ENCODE measurements around the gene TSPAN5.
"Not testable (repeated sequence)": the region's sequence is repeated elsewhere in the genome, so short reads cannot be mapped to it uniquely, and the experiment has no call there.

Gene TSPAN5

DNA sequence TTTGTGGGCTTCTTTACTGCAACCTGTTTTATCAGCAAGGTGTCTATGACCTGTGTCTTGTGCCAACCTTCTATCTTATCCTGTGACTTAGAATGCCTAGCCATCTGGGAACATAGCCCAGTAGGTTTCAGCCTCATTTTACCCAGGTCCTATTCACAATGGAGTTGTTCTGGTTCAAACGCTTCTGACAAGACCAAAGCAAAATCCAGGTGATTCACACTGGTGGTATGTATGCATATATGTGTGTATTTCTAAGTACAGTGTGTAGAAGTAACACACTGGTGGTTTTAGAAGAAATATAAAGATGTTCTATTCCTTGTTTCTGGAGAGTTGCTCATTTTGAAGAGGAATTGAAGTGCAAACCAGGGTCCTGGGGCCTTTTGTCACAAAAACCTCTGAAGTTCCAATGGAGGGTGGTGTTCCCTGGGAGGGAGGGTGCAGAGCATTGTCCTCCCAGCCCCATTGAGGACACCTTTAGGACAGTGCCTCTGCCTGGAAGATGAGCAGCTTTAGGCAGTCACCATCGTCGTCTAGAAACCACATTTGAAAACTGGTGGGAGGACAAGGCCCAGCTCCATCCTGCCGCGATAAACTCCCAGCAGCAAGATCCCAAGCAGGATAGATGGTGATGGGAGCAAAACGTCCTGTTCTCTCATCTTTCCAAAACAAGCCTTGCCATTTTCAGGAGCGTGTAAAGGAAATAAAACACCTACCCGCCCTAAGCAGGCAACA lies 191.4 kb downstream of the TSPAN5 start:
- Histone ChIP-seq H3K79me2 (ENCODE audit: insufficient read depth, low read length) (no peaks in the 10 kb centered on the region), H3K4me3 (ENCODE audit: insufficient read depth, low read length, poor library complexity, severe bottlenecking) (no peak overlapping the region), H3K9ac (ENCODE audit: low read length) (no peak overlapping the region), H3K36me3 (ENCODE audit: low read length) (no peaks in the 10 kb centered on the region), H3K27me3 (ENCODE audit: low read length) (no peaks in the 10 kb centered on the region), H3K4me2 (ENCODE audit: low read depth, low read length, poor library complexity, severe bottlenecking) (no peak overlapping the region), H3K27ac (ENCODE audit: low read depth, low read length) (no peak overlapping the region), H4K20me1 (ENCODE audit: low read depth, low read length) (no peaks in the 10 kb centered on the region), H3K9me3 (ENCODE audit: insufficient read depth, low read length) (no peaks in the 10 kb centered on the region), H3K9me2 (replicated peaks; ENCODE audit: insufficient read depth, low read length) (no peaks in the 10 kb centered on the region), H2AFZ (ENCODE audit: low read depth, low read length, severe bottlenecking) (no peak overlapping the region), H3F3A (ENCODE audit: insufficient read depth) (no peaks in the 10 kb centered on the region)
- TF ChIP-seq EZH2phosphoT487 (conservative IDR thresholded peaks at IDR 0.05; ENCODE audit: low read length), result no peak
- TF ChIP-seq, protein P1, sequence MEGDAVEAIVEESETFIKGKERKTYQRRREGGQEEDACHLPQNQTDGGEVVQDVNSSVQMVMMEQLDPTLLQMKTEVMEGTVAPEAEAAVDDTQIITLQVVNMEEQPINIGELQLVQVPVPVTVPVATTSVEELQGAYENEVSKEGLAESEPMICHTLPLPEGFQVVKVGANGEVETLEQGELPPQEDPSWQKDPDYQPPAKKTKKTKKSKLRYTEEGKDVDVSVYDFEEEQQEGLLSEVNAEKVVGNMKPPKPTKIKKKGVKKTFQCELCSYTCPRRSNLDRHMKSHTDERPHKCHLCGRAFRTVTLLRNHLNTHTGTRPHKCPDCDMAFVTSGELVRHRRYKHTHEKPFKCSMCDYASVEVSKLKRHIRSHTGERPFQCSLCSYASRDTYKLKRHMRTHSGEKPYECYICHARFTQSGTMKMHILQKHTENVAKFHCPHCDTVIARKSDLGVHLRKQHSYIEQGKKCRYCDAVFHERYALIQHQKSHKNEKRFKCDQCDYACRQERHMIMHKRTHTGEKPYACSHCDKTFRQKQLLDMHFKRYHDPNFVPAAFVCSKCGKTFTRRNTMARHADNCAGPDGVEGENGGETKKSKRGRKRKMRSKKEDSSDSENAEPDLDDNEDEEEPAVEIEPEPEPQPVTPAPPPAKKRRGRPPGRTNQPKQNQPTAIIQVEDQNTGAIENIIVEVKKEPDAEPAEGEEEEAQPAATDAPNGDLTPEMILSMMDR (IDR thresholded peaks at IDR 0.05; ENCODE audit: insufficient read depth, low read length, poor library complexity, severe bottlenecking), result no peak

DNA sequence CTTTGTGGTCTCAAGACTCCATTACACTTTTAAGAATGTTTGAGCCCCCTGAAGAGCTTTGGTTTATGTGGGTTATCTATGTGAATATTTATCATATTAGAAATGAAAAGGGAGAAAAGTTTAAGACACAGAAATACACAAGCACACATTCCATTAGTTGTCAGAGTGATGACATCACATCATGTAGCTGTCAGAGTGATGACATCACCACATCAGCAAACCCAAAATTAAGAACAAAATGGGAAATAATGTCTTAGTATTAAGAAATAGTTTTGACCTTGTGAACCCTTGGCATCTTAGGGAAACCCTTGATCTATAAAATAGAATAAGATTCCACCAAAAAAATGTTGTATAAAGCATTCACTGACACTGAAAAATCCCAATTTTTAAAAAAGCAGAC lies 195.9 kb downstream of the TSPAN5 start:
- Histone ChIP-seq H4K20me1 (ENCODE audit: low read depth, low read length) (no peaks in the 10 kb centered on the region), H3K9me2 (replicated peaks; ENCODE audit: insufficient read depth, low read length) (no peaks in the 10 kb centered on the region), H3K9ac (ENCODE audit: low read length) (no peak overlapping the region), H3K4me2 (ENCODE audit: low read depth, low read length, poor library complexity, severe bottlenecking) (no peak overlapping the region), H3K4me3 (ENCODE audit: insufficient read depth, low read length, poor library complexity, severe bottlenecking) (no peak overlapping the region), H3K9me3 (ENCODE audit: insufficient read depth, low read length) (no peaks in the 10 kb centered on the region), H3K79me2 (ENCODE audit: insufficient read depth, low read length) (no peaks in the 10 kb centered on the region), H3K36me3 (ENCODE audit: low read length) (no peaks in the 10 kb centered on the region), H3F3A (ENCODE audit: insufficient read depth) (no peaks in the 10 kb centered on the region), H3K27me3 (ENCODE audit: low read length) (no peaks in the 10 kb centered on the region), H3K27ac (ENCODE audit: low read depth, low read length) (no peak overlapping the region), H2AFZ (ENCODE audit: low read depth, low read length, severe bottlenecking) (no peak overlapping the region)
- TF ChIP-seq, protein P1 (IDR thresholded peaks at IDR 0.05; ENCODE audit: insufficient read depth, low read length, poor library complexity, severe bottlenecking), result no peak
- TF ChIP-seq EZH2phosphoT487 (conservative IDR thresholded peaks at IDR 0.05; ENCODE audit: low read length), result no peak

DNA sequence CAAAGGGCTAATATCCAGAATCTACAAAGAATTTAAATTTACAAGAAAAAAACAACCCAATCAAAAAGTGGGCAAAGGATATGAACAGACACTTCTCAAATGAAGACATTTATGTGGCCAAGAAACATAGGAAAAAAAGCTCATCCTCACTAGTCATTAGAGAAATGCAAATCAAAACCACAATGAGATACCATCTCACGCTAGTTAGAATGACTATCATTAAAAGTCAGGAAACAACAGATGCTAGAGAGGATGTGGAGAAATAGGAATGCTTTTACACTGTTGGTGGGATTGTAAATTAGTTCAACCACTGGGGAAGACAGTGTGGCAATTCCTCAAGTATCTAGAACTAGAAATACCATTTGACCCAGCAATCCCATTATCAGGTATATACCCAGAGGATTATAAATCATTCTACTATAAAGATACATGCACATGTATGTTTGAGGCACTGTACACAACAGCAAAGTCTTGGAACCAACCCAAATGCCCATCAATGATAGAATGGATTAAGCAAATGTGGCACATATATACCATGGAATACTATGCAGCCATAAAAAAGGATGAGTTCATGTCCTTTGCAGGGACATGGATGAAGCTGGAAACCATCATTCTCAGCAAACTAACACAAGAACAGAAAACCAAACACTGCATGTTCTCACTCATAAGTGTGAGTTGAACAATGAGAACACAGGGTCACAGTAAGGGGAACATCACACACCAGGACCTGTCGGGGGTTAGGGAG lies 197.1 kb downstream of the TSPAN5 start:
- not testable (repeated sequence) for H3K9ac ChIP-seq (ENCODE audit: low read length); H3K36me3 ChIP-seq (ENCODE audit: low read length); H3K27me3 ChIP-seq (ENCODE audit: low read length); H3K79me2 ChIP-seq (ENCODE audit: insufficient read depth, low read length); H3K4me3 ChIP-seq (ENCODE audit: insufficient read depth, low read length, poor library complexity, severe bottlenecking); H3K9me2 ChIP-seq (replicated peaks; ENCODE audit: insufficient read depth, low read length); H3K27ac ChIP-seq (ENCODE audit: low read depth, low read length); H3K4me2 ChIP-seq (ENCODE audit: low read depth, low read length, poor library complexity, severe bottlenecking); H4K20me1 ChIP-seq (ENCODE audit: low read depth, low read length); H2AFZ ChIP-seq (ENCODE audit: low read depth, low read length, severe bottlenecking); H3F3A ChIP-seq (ENCODE audit: insufficient read depth); H3K9me3 ChIP-seq (ENCODE audit: insufficient read depth, low read length)

DNA sequence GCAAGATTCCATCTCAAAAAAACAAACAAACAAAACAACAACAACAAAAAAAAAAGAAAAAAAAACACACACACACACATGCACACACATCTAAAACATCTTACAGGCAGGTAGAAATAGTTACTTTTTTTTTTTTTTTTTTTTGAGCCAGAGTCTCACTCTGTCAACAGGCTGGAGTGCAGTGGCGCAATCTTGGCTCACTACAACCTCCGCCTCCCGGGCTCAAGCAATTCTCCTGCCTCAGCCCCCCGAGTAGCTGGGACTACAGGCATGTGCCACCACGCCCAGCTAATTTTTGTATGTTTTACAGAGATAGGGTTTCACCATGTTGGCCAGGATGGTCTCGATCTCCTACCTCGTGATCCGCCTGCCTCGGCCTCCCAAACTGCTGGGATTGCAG lies 201.0 kb downstream of the TSPAN5 start:
- H3K79me2 ChIP-seq (ENCODE audit: insufficient read depth, low read length); H3K4me3 ChIP-seq (ENCODE audit: insufficient read depth, low read length, poor library complexity, severe bottlenecking); H3K4me2 ChIP-seq (ENCODE audit: low read depth, low read length, poor library complexity, severe bottlenecking): not testable (repeated sequence)

More for the DNA sequence above, 201.0 kb downstream of the TSPAN5 start:
- H2AFZ ChIP-seq (ENCODE audit: low read depth, low read length, severe bottlenecking); H3K9ac ChIP-seq (ENCODE audit: low read length); H3K9me3 ChIP-seq (ENCODE audit: insufficient read depth, low read length); H4K20me1 ChIP-seq (ENCODE audit: low read depth, low read length); H3F3A ChIP-seq (ENCODE audit: insufficient read depth); H3K9me2 ChIP-seq (replicated peaks; ENCODE audit: insufficient read depth, low read length); H3K27me3 ChIP-seq (ENCODE audit: low read length); H3K36me3 ChIP-seq (ENCODE audit: low read length); H3K27ac ChIP-seq (ENCODE audit: low read depth, low read length): not testable (repeated sequence)

Data from SU-DHL-6 (cell line).